HG03342 (cell line): Measurements from ENCODE around the gene IFRD2.
"Not testable (repeated sequence)": the region's sequence is repeated elsewhere in the genome, so short reads cannot be mapped to it uniquely, and the experiment has no call there.

Source experiments
- ATAC-seq: cut with Tn5 transposase; IDR thresholded peaks from one replicate; pipeline ENCODE4 v1.9.1; 2021; ENCODE audit warnings: mild to moderate bottlenecking, moderate library complexity; ENCODE audit not compliant: unreplicated experiment

Gene IFRD2

DNA sequence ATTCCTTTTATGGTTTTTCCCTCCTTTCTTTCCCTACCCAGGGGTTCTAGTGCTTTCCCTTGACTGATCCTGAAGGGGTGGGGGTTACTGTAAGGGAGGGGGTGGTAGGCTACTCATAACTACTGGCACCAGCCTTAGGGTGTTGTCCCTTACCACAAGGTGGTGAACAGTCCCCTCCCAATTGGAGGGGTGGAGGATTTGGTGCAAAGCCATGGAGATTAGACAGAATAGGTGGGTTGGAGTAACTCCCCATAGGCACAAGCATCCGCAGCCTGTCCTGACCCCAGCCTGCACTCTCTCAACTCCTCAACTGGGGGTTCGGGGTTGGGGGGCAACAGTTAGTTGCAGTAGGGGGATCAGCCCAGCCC lies 32.9 kb upstream of the IFRD2 start:
- no peak for ATAC-seq

- no peak for ATAC-seq
Measured at GRCh38 chr3:50324351-50325112, 32.3 kb upstream of the IFRD2 start.

DNA sequence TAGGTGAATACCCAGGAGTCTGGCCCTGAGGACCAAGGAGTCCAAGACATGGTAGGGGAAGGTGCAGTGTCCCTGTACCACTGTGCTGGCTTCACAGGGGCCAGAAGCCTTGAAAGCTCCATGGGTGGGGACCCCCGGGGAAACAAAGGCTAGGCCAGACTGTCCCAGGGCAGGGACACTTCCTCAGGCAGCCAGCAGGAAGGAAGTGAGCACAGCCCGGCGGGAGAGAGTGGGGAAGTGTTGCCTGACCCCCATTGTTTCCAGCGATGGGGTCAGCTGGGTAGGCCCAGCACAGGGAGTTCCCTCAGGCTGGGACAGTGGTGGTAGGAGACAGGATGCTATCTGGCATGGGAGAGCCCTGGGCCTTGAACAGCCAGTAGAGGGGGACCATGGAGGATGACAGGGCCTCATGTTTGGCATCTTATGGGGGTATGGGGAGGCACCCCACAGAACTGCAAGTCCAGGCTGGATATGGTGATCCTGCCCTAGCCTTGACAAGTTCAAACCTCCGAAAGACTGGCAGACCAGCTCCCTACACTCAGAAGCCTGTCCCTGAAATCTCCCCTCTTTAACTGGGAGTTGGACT lies 31.5 kb upstream of the IFRD2 start:
- no peak for ATAC-seq

GRCh38 chr3:50323092-50323600 lies 30.9 kb upstream of the IFRD2 start:
- ATAC-seq, result no peak

GRCh38 chr3:50322386-50323091 lies 30.3 kb upstream of the IFRD2 start, which contains the start of gene HYAL2:
Gene HYAL2 (minus strand): TSS chr3:50322745. CDS start chr3:50320489, 2,256 bp downstream.
- ATAC-seq, result no peak

DNA sequence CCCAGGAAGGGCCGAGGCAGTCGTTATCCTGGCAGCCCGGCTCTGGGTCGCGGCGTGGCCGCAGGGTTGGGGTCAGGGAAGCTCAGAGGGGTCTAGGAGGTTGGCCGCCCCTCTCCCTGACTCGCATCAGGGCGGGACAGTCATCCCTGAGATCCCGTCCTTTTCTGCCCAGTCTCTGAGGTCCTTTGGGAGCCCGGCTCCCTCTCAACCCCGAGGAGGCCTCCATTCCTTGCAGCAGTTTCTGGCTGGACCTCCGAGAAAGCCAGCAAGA lies 29.8 kb upstream of the IFRD2 start:
- no peak for ATAC-seq

DNA sequence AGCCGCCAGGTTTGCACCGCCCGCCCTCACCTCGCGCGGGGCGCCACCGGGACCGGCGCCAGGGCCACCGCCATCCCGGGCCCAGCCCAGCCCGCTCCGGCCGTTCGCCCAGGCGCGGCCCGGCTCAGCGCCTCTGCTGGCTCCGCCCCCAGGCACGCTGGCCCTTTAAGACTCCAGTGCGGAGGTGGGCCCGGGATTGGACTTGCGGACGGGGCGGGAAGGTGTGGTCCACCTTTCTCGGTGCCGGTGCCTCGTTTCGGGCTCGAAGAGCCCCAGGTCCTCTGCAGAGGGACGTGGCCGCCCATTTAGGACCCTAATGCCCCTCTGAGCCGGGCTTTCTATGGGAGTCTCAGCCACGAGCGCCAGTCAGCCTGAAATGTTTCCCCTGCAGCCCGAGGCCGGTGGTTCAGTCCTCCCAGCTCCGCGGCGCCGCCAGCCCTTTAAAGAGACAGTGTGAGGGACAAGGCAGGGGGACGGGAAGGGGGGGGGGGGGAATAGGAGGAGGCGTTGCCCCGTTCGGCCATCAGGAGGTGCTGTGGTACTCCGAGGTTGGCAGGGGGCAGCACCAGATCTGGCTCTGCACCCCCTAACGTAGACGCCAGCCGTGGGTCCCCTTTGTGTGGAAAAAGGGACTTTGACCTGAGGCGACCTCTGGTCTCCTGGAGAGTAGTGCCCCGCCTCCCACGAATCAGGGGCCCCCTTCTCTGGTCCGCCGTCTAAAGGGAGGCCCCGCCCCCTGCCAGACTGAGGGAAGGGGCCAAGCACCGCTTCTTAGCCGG lies 29.3 kb upstream of the IFRD2 start:
- ATAC-seq, result peak; percentile 64

DNA sequence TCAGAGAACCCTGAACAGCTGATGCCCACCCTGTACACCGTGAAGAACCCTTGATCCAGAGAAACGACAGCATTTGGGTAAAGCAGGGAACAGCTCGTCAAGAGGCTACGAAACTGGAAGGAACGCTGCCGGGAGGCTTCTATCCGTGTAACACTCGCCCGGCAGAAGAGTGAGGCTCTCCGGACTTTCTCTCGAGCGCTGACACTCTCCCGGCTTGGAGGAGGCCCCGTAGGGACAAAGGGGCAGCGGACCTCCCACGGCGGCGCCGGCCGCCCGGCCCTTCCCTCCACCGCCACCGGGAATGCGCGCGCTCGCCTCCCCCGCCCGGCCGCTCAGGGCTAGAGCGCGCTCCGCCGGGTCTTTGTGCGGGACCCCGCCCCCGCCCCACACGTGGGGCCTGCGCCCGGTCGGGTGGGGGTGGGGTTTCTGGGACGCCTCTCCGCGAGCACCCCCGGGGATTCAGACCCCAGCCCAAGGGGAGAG lies 28.7 kb upstream of the IFRD2 start:
- peak; percentile 36 for ATAC-seq

DNA sequence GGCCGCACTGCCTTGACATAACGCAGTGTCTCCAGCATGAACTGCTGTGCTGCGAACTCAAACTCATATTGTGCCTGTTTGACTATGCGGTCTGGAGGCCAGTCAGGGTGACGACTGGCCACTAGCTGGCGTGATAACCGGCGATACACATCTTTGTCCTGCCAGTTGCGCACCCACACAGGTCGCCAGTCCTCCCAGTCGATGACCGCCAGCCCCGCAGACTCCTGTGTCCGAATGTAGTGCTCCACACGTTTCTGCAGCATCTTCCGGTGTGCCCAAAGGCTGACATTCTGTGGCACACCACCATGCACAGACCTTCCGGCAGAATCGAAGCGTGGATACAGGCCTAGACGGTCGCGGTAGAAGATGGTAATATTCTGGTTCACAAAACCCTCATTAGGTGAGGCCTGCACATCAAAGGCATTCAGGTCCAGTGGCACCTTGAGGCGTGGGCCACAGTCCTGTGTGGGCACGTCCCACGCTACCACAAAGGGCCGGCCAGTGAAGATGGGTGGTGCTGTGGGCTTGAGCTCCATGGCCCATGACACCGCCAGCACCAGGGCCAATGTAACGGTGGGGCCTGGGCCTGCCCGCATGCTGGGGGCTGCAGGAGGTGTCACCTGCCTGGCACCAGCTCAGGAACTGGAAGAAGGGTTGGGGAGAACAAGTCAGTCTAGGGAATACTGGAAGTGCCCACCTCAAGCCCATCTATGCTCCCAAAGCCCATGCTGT lies 27.8 kb upstream of the IFRD2 start:
- no peak for ATAC-seq

DNA sequence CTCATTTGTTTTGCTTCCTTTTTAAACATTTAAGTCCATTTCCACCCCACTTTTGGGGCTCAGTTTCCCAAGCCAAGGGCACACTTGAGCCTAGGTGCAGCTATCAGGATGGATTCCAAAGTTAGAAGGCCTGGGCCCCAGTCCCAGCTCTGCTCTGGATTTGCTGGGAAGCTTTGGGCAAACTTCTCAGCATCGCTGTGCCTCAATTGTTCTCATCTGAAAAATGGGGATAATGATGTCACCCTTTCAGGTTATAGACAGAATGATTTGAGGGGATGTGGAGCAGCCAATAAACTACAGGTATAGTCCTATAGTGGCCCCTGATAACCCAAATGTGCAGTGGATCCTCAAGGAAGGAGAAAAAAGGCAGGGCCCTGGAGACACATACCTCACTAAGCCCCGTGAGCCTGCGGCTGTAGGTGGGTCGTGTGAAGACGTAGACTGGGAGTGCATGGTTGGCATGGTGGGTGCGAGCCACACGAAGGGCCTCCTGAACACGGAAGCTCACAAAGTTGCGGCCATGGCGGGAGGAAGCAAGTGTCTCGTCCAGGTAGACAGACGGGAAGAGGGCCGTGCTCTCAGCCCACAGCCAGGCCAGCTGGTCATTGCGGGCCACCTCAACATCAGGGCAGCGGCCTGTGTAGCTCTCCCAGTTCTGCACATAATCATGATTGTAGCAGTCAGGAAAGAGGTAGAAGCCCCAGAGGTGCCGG lies 27.1 kb upstream of the IFRD2 start:
- no peak for ATAC-seq

- ATAC-seq, result no peak
Measured at GRCh38 chr3:50318615-50319014, 26.4 kb upstream of the IFRD2 start.

DNA sequence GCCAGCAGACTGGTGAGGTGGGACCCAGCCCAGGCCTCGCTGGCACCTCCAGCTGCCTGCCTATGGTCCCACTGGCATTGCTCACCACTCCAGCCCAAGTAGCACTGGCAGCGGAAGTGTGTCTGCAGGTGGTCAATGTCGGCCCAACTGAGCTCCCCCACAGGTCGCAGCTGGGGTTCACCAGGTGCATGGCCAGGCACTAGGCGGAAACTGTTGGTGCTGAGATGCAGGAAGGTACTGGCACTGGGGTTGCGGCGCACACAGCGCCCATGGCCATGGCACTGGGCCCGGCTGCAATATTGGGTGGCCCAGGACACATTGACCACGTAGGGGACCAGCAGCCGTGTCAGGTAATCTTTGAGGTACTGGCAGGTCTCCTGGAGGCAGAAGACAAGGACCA lies 25.9 kb upstream of the IFRD2 start:
- no peak for ATAC-seq

GRCh38 chr3:50317300-50317699 lies 25.1 kb upstream of the IFRD2 start:
- no peak for ATAC-seq

GRCh38 chr3:50316657-50317242 lies 24.5 kb upstream of the IFRD2 start:
- ATAC-seq, result no peak

DNA sequence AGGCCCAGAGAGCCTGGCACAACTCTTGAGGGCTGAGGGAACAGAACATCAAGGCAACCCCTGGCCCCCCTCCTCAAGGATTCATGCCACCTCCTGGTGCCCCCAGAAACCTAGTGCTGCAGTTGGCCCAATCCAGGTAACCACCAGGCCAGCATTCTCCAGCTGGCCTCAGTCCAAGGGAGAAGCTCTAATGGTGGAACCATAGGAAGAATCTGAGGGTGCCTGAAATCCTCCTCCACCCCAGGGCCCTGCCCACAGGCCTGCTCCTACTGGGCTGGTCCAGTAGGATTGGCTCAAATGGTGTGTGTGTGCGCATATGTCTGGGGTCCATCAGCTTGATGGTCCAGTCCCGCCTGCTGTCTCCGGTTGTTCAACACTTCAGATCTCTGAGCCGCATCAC lies 22.6 kb upstream of the IFRD2 start:
- ATAC-seq, result no peak

DNA sequence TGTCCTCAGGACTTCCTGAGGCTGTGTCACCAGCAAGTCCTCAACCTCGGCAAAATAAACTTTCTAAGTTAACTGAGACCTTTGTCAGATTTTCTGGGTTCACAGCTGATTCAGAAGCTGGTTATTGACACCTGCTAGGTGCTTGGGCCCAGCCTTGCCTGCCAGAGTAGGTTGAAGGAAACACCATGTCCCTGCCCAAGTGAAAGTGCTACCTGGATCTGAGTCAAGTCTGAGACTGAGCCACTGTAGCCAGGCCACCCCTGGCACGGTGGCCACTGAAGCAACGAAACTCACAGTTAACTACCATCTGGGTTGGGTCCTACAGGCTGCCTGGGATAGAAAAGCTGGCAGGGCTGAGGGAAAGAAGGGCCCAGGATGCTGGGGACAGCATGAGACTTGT lies 22.1 kb upstream of the IFRD2 start:
- ATAC-seq, result no peak

DNA sequence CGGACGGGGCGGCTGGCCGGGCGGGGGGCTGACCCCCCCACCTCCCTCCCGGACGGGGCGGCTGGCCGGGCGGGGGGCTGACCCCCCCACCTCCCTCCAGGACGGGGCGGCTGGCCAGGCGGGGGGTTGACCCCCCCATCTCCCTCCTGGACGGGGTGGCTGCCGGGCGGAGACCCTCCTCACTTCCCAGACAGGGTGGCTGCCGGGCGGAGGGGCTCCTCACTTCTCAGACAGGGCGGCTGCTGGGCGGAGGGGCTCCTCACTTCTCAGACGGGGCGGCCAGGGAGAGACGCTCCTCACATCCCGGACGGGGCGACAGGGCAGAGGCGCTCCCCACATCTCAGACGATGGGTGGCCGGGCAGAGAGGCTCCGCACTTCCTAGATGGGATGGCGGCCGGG lies 19.8 kb upstream of the IFRD2 start:
- not testable (repeated sequence) for ATAC-seq

DNA sequence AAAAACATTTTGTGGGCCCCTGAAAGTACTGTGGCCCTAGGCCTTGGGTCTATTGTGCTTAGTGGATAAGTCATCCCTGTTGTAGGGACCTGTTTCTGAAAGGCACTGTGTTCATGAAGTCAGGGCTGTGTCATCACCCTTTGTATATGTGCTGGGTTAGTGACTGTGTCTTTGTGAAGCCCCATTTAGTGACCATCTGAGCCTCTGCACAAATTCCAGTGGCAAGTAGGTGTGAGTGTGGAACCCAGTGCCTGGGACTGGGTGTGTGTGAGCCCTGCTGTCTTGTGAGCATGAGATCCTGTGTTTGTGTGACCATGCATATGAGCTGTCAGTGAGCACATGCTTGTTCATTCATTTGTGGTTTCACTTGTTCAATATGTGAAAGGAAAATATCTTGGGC lies 12.4 kb upstream of the IFRD2 start:
- no peak for ATAC-seq

- no peak for ATAC-seq
Measured at GRCh38 chr3:50303013-50303815, 11.0 kb upstream of the IFRD2 start, which contains the start of gene HYAL1. Gene HYAL1 (minus strand): TSS chr3:50303574. CDS start chr3:50302956, 618 bp downstream.
